OCI-LY3 (cell line): Measurements from ENCODE around the gene ZNF662.

Experiments
- H2AFZ ChIP-seq: fragments of 200-600, 300-600 bp; shearing (Covaris generic); 2 replicates; pipeline ENCODE4 v1.6.0; 2014; ENCODE audit warnings: antibody characterized with exemption, low read depth, low read length
- H3K27ac ChIP-seq: fragments of 200-600, 300-600 bp; sonication (generic); 2 replicates; pipeline ENCODE4 v1.5.1; 2014; ENCODE audit warnings: mild to moderate bottlenecking, low read length, moderate library complexity, mixed read lengths
- H3K27me3 ChIP-seq: fragments of 200-600, 300-600 bp; sonication (generic); 2 replicates; pipeline ENCODE4 v1.6.1; 2014; ENCODE audit warnings: low read depth, low read length, mixed read lengths
- H3K36me3 ChIP-seq: fragments of 200-600, 300-600 bp; sonication (generic); replicated peaks from 2 replicates; pipeline ENCODE3; 2014; ENCODE audit warnings: low read depth, low read length, mixed read lengths
- H3K4me1 ChIP-seq: fragments of 300-600, 200-600 bp; sonication (generic); 2 replicates; pipeline ENCODE4 v1.6.1; 2014; ENCODE audit warnings: low read length, mixed read lengths
- H3K4me2 ChIP-seq: fragments of 200-600, 300-600 bp; sonication (generic); 2 replicates; pipeline ENCODE4 v1.6.1; 2014; ENCODE audit warnings: low read length, mixed read lengths
- H3K4me3 ChIP-seq: fragments of 300-600, 200-600 bp; sonication (generic); 2 replicates; pipeline ENCODE4 v1.5.1; 2014; ENCODE audit warnings: antibody characterized with exemption, mild to moderate bottlenecking, low read length, moderate library complexity
- H3K79me2 ChIP-seq: fragments of 300-600, 200-600 bp; shearing (Covaris generic); 2 replicates; pipeline ENCODE4 v1.6.1; 2014; ENCODE audit warnings: mild to moderate bottlenecking, low read length, mixed read lengths
- H3K9ac ChIP-seq: fragments of 300-600, 200-600 bp; shearing (Covaris generic); 2 replicates; pipeline ENCODE4 v1.6.0; 2014; ENCODE audit warnings: mild to moderate bottlenecking, low read length, moderate library complexity
- H3K9me3 ChIP-seq: fragments of 200-600, 300-600 bp; shearing (Covaris generic); 2 replicates; pipeline ENCODE4 v1.6.1; 2014; ENCODE audit warnings: low read length, mixed read lengths; ENCODE audit not compliant: insufficient read depth
- H4K20me1 ChIP-seq: fragments of 200-600, 300-600 bp; sonication (generic); 2 replicates; pipeline ENCODE4 v1.6.1; 2016; ENCODE audit warnings: low read length, mixed read lengths; ENCODE audit not compliant: insufficient read depth
- EZH2phosphoT487 ChIP-seq: fragments of 200-600 bp; shearing (Covaris generic); IDR thresholded peaks from 2 replicates; pipeline ENCODE4 v1.6.1; 2018; ENCODE audit warnings: antibody characterized with exemption, mixed run types, low read depth
- TF ChIP-seq, protein P1 (sequence below): fragments of 200-600, 300-600 bp; sonication (generic); IDR thresholded peaks from 2 replicates; pipeline ENCODE4 v1.5.1; 2014; ENCODE audit warnings: antibody characterized with exemption, low read length, low read depth

The ZNF662 gene

GRCh38 chr3:42892169-42892568 is 13.8 kb upstream of the ZNF662 start:
- Histone ChIP-seq H3K27me3 (peaks cover 12% of the 10 kb centered on the region; the same call in 1 of the 2 replicates), H3K9me3 (no peaks in the 10 kb centered on the region), H3K4me2 (no peak overlapping the region), H3K36me3 (no peaks in the 10 kb centered on the region), H3K4me3 (no peak overlapping the region), H3K27ac (no peak overlapping the region), H3K9ac (no peak overlapping the region), H3K79me2 (no peaks in the 10 kb centered on the region), H4K20me1 (no peaks in the 10 kb centered on the region), H2AFZ (no peak overlapping the region), H3K4me1 (no peaks in the 10 kb centered on the region)
- TF ChIP-seq EZH2phosphoT487 = no peak
- TF ChIP-seq, protein P1, sequence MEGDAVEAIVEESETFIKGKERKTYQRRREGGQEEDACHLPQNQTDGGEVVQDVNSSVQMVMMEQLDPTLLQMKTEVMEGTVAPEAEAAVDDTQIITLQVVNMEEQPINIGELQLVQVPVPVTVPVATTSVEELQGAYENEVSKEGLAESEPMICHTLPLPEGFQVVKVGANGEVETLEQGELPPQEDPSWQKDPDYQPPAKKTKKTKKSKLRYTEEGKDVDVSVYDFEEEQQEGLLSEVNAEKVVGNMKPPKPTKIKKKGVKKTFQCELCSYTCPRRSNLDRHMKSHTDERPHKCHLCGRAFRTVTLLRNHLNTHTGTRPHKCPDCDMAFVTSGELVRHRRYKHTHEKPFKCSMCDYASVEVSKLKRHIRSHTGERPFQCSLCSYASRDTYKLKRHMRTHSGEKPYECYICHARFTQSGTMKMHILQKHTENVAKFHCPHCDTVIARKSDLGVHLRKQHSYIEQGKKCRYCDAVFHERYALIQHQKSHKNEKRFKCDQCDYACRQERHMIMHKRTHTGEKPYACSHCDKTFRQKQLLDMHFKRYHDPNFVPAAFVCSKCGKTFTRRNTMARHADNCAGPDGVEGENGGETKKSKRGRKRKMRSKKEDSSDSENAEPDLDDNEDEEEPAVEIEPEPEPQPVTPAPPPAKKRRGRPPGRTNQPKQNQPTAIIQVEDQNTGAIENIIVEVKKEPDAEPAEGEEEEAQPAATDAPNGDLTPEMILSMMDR = no peak

GRCh38 chr3:42892807-42893206 is 13.1 kb upstream of the ZNF662 start:
- Histone ChIP-seq H3K27ac (no peak overlapping the region), H3K4me2 (no peak overlapping the region)

DNA sequence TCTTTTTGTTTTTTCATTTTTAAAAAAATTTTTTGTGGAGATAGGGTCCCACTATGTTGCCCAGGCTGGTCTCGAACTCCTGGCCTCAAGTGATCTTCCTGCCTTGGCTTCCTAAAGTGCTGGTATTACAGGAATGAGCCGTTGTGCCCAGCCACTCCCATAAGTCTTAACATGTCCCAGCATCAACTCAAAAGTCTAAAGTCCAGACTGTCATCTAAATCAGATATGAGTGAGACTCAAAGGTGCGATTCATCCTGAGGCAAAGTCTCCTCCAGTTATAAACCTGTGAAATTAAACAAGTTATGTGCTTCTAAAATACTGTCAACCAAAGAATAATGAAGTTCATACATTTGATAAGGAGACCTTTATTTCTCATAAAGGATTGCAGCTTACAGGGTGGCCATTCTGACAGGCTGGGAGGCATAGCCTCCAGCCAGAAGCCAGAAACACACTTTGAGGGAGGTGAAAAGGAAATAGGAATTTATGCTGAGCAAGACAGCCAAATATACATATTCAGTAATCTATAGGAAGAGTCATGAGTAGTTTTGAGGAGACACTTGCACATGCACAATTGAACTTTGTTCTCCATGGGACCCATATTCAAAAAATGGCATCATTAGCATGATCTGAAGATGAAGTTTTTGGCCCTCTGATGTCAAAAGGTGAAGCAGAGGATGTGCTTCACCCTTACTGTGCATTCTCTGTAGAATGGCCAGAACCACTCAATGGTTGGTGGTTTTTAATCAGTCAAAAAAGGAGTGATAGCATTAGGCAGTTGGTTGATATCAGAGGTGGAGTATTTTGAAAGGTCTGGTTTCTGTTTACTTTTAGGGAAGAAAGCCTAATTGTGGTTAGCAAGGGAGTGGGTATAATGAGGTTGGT is 11.0 kb upstream of the ZNF662 start:
- H3K36me3 ChIP-seq = no peaks in the 10 kb centered on the region
- H4K20me1 ChIP-seq = no peaks in the 10 kb centered on the region
- no peak overlapping the region for H3K4me3 ChIP-seq
- no peak overlapping the region for H3K27ac ChIP-seq
- H3K27me3 ChIP-seq = peaks cover 7% of the 10 kb centered on the region; the same call in 1 of the 2 replicates
- no peak overlapping the region for H3K4me2 ChIP-seq
- H3K79me2 ChIP-seq = no peaks in the 10 kb centered on the region
- H2AFZ ChIP-seq = no peak overlapping the region
- TF ChIP-seq, protein P1 = no peak
- no peak for TF ChIP-seq EZH2phosphoT487
- H3K4me1 ChIP-seq = no peaks in the 10 kb centered on the region
- no peak overlapping the region for H3K9ac ChIP-seq
- no peaks in the 10 kb centered on the region for H3K9me3 ChIP-seq

More at GRCh38 chr3:42892807-42893206, 13.1 kb upstream of the ZNF662 start:
- no peak overlapping the region for H3K4me3 ChIP-seq
- TF ChIP-seq EZH2phosphoT487 = no peak
- TF ChIP-seq, protein P1 = no peak
- peaks cover 7% of the 10 kb centered on the region; the same call in 1 of the 2 replicates for H3K27me3 ChIP-seq
- H4K20me1 ChIP-seq = no peaks in the 10 kb centered on the region
- no peaks in the 10 kb centered on the region for H3K9me3 ChIP-seq
- no peaks in the 10 kb centered on the region for H3K36me3 ChIP-seq
- no peaks in the 10 kb centered on the region for H3K4me1 ChIP-seq
- H2AFZ ChIP-seq = no peak overlapping the region
- no peak overlapping the region for H3K9ac ChIP-seq
- H3K79me2 ChIP-seq = no peaks in the 10 kb centered on the region

DNA sequence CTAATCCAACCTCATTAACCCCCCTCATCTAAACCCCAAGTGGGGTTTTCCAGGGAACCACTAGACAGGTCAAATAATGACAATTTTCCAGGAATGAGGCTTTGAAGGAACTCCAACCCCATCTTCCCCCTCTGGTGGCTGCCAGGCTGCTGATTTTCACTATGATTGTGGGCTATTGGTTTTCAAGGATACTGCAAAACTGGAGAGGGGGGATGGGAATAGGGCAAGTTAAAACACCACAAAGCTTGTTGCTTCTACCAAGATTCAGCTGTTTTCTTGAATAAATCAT is 10.4 kb upstream of the ZNF662 start:
- no peaks in the 10 kb centered on the region for H4K20me1 ChIP-seq
- H3K27ac ChIP-seq = no peak overlapping the region
- H3K79me2 ChIP-seq = no peaks in the 10 kb centered on the region
- TF ChIP-seq EZH2phosphoT487 = no peak
- TF ChIP-seq, protein P1 = no peak
- H3K4me3 ChIP-seq = no peak overlapping the region
- H3K9me3 ChIP-seq = no peaks in the 10 kb centered on the region
- H3K4me2 ChIP-seq = no peak overlapping the region
- H3K27me3 ChIP-seq = peaks cover 7% of the 10 kb centered on the region; the same call in 1 of the 2 replicates
- H3K4me1 ChIP-seq = no peaks in the 10 kb centered on the region
- no peak overlapping the region for H3K9ac ChIP-seq
- H2AFZ ChIP-seq = no peak overlapping the region
- no peaks in the 10 kb centered on the region for H3K36me3 ChIP-seq
